NCI-H526 treated with DMSO at 0.1 percent for 48 hours (cell line): Measurements from ENCODE around the gene HIPK2.
A peak's percentile ranks its signal among the peaks of the same experiment; 100 is the strongest.
"Not testable (repeated sequence)": the region's sequence is repeated elsewhere in the genome, so short reads cannot be mapped to it uniquely, and the experiment has no call there.

ENCODE experiments used
- DNase-seq: peaks from one replicate; lab custom pipeline; 2025; lab: John Stamatoyannopoulos, UW

HIPK2 gene

GRCh38 chr7:139618482-139619366, 159.1 kb downstream of the HIPK2 start:
- DNase-seq: no peak

- no peak for DNase-seq
Observed at GRCh38 chr7:139617074-139617473, 160.7 kb downstream of the HIPK2 start.

- no peak for DNase-seq
Observed at GRCh38 chr7:139614886-139615285, 162.9 kb downstream of the HIPK2 start.

- DNase-seq: no peak
Observed at GRCh38 chr7:139613971-139614411, 163.8 kb downstream of the HIPK2 start.

- DNase-seq: not testable (repeated sequence)
Observed at GRCh38 chr7:139611556-139611955, 166.2 kb downstream of the HIPK2 start.

- DNase-seq: no peak
Observed at GRCh38 chr7:139610595-139610994, 167.2 kb downstream of the HIPK2 start.

- no peak for DNase-seq
Observed at GRCh38 chr7:139603896-139604295, 173.9 kb downstream of the HIPK2 start.

GRCh38 chr7:139603282-139603681, 174.5 kb downstream of the HIPK2 start:
- DNase-seq: no peak

GRCh38 chr7:139602143-139602722, 175.6 kb downstream of the HIPK2 start:
- peak; percentile 12 for DNase-seq

GRCh38 chr7:139601176-139601575, 176.6 kb downstream of the HIPK2 start:
- no peak for DNase-seq

GRCh38 chr7:139600306-139600705, 177.5 kb downstream of the HIPK2 start:
- no peak for DNase-seq

- DNase-seq: no peak
Observed at GRCh38 chr7:139598642-139599041, 179.2 kb downstream of the HIPK2 start.

- DNase-seq: no peak
Observed at GRCh38 chr7:139597028-139597427, 180.8 kb downstream of the HIPK2 start.

- no peak for DNase-seq
Observed at GRCh38 chr7:139596626-139597025, 181.2 kb downstream of the HIPK2 start.

- no peak for DNase-seq
Observed at GRCh38 chr7:139595806-139596205, 182.0 kb downstream of the HIPK2 start.

GRCh38 chr7:139594911-139595476, 182.8 kb downstream of the HIPK2 start:
- DNase-seq: no peak

GRCh38 chr7:139594090-139594489, 183.7 kb downstream of the HIPK2 start:
- DNase-seq: no peak

GRCh38 chr7:139592801-139593461, 184.9 kb downstream of the HIPK2 start:
- DNase-seq: no peak

GRCh38 chr7:139591550-139592195, 186.1 kb downstream of the HIPK2 start:
- no peak for DNase-seq

- no peak for DNase-seq
Observed at GRCh38 chr7:139589474-139589873, 188.3 kb downstream of the HIPK2 start.

- no peak for DNase-seq
Observed at GRCh38 chr7:139588632-139589031, 189.2 kb downstream of the HIPK2 start.

GRCh38 chr7:139587535-139587934, 190.3 kb downstream of the HIPK2 start:
- DNase-seq: no peak
